H9 (cell line): Measurements from ENCODE around the gene STK11. TPM values are rescaled to one million over a fixed set of nuclear protein-coding genes. Genes with fewer than 3 reads are reported as not detected.

ENCODE experiments used
- DNase-seq: peaks from one replicate; pipeline ENCODE4 v3.0.0-alpha.2; 2017
- H2AFZ ChIP-seq: one replicate; pipeline ENCODE4 v1.6.1; 2013; ENCODE audit warnings: mild to moderate bottlenecking, low read length, control low read depth, moderate library complexity
- H2AK5ac ChIP-seq: 2 replicates; pipeline ENCODE4 v1.6.1; 2013; ENCODE audit warnings: low read length, control low read depth, mixed read lengths; ENCODE audit not compliant: insufficient read length
- H2BK120ac ChIP-seq: one replicate; pipeline ENCODE4 v1.6.1; 2013; ENCODE audit warnings: low read depth, mild to moderate bottlenecking, low read length, control low read depth, inconsistent platforms; ENCODE audit not compliant: poor library complexity, severe bottlenecking
- H2BK12ac ChIP-seq: 2 replicates; pipeline ENCODE4 v1.6.1; 2013; ENCODE audit warnings: low read length, control low read depth, mixed read lengths, low read depth; ENCODE audit not compliant: insufficient read length
- H2BK15ac ChIP-seq: 2 replicates; pipeline ENCODE4 v1.6.1; 2013; ENCODE audit warnings: low read depth, low read length, control low read depth
- H2BK20ac ChIP-seq: one replicate; pipeline ENCODE4 v1.6.1; 2013; ENCODE audit warnings: low read depth, mild to moderate bottlenecking, low read length, control low read depth, inconsistent platforms; ENCODE audit not compliant: poor library complexity, severe bottlenecking
- H2BK5ac ChIP-seq: 2 replicates; pipeline ENCODE4 v1.6.1; 2013; ENCODE audit warnings: low read length, control low read depth, mixed read lengths; ENCODE audit not compliant: insufficient read length
- H3K14ac ChIP-seq: 2 replicates; pipeline ENCODE4 v1.6.1; 2013; ENCODE audit warnings: low read length, control low read depth; ENCODE audit not compliant: insufficient read depth
- H3K18ac ChIP-seq: 2 replicates; pipeline ENCODE4 v1.6.1; 2013; ENCODE audit warnings: low read depth, mild to moderate bottlenecking, mixed read lengths, low read length, control low read depth; ENCODE audit not compliant: insufficient read length
- H3K23ac ChIP-seq: 2 replicates; pipeline ENCODE4 v1.6.1; 2013; ENCODE audit warnings: low read length, control low read depth, mixed read lengths, low read depth; ENCODE audit not compliant: insufficient read length
- H3K23me2 ChIP-seq: 2 replicates; pipeline ENCODE4 v1.6.1; 2013; ENCODE audit warnings: low read depth, mild to moderate bottlenecking, mixed read lengths, low read length, control low read depth; ENCODE audit not compliant: insufficient read length, poor library complexity, severe bottlenecking
- H3K27ac ChIP-seq: 2 replicates; pipeline ENCODE4 v1.5.1; 2013; ENCODE audit warnings: low read length, control low read depth, mixed read lengths, low read depth; ENCODE audit not compliant: insufficient read length
- H3K27me3 ChIP-seq: 2 replicates; pipeline ENCODE4 v1.6.1; 2013; ENCODE audit warnings: low read length, control low read depth, inconsistent platforms; ENCODE audit not compliant: insufficient read depth
- H3K4ac ChIP-seq: 2 replicates; pipeline ENCODE4 v1.6.1; 2013; ENCODE audit warnings: low read depth, mild to moderate bottlenecking, control low read depth, inconsistent platforms, low read length, moderate library complexity
- H3K4me1 ChIP-seq: 2 replicates; pipeline ENCODE4 v1.6.1; 2013; ENCODE audit warnings: low read length, control low read depth, inconsistent platforms; ENCODE audit not compliant: insufficient read depth
- H3K4me2 ChIP-seq: 2 replicates; pipeline ENCODE4 v1.6.1; 2013; ENCODE audit warnings: low read length, control low read depth, mixed read lengths; ENCODE audit not compliant: insufficient read length, insufficient read depth
- H3K56ac ChIP-seq: 2 replicates; pipeline ENCODE4 v1.6.1; 2013; ENCODE audit warnings: low read depth, mild to moderate bottlenecking, mixed read lengths, low read length, control low read depth; ENCODE audit not compliant: insufficient read length
- H3K79me1 ChIP-seq: 2 replicates; pipeline ENCODE4 v1.6.1; 2013; ENCODE audit warnings: low read depth, mild to moderate bottlenecking, moderate library complexity, low read length, control low read depth, inconsistent platforms; ENCODE audit not compliant: insufficient read depth, poor library complexity, severe bottlenecking
- H3K79me2 ChIP-seq: 2 replicates; pipeline ENCODE4 v1.6.1; 2013; ENCODE audit warnings: low read length, control low read depth, inconsistent platforms; ENCODE audit not compliant: insufficient read depth
- H3K9ac ChIP-seq: 2 replicates; pipeline ENCODE4 v1.6.1; 2013; ENCODE audit warnings: low read length, control low read depth, mixed read lengths; ENCODE audit not compliant: insufficient read length; ENCODE audit errors: extremely low read depth
- H3K9me3 ChIP-seq: one replicate; pipeline ENCODE4 v1.6.1; 2013; ENCODE audit warnings: low read depth, low read length, inconsistent platforms; ENCODE audit not compliant: control insufficient read depth
- H3T11ph ChIP-seq: one replicate; pipeline ENCODE4 v1.6.1; 2013; ENCODE audit warnings: mild to moderate bottlenecking, low read length, control low read depth, inconsistent platforms
- H4K20me1 ChIP-seq: one replicate; pipeline ENCODE4 v1.6.1; 2013; ENCODE audit not compliant: control insufficient read depth, insufficient read length, insufficient read depth
- H4K5ac ChIP-seq: 2 replicates; pipeline ENCODE4 v1.6.1; 2013; ENCODE audit warnings: low read depth, mild to moderate bottlenecking, mixed read lengths, low read length, control low read depth; ENCODE audit not compliant: insufficient read length
- H4K8ac ChIP-seq: replicated peaks from 2 replicates; pipeline ENCODE4 v1.6.1; 2013; ENCODE audit warnings: low read length, control low read depth, mixed read lengths, low read depth; ENCODE audit not compliant: insufficient read length
- H4K91ac ChIP-seq: 2 replicates; pipeline ENCODE4 v1.6.1; 2013; ENCODE audit warnings: low read depth, mild to moderate bottlenecking, moderate library complexity, mixed read lengths, low read length, control low read depth; ENCODE audit not compliant: insufficient read length
- H3K27ac Mint-ChIP-seq, 3 experiments: 2 replicates in 2 of 3; 3 replicates in 1 of 3; pipeline ENCODE4 v1.8.0; 2020 to 2021; ENCODE audit warnings: mixed read lengths in 3 of 3, mild to moderate bottlenecking in 1 of 3, moderate library complexity in 1 of 3
- H3K27me3 Mint-ChIP-seq: 2 replicates; pipeline ENCODE4 v1.8.0; 2021; ENCODE audit warnings: low read depth, mild to moderate bottlenecking, moderate library complexity, mixed read lengths
- H3K36me3 Mint-ChIP-seq, 3 experiments: 2 replicates in 2 of 3; 3 replicates in 1 of 3; pipeline ENCODE4 v1.8.0; 2020 to 2021; ENCODE audit warnings: low read depth in 3 of 3, mixed read lengths in 3 of 3; ENCODE audit not compliant: insufficient read depth in 1 of 3
- H3K4me1 Mint-ChIP-seq, 2 experiments: 2 replicates each; pipeline ENCODE4 v1.8.0; 2020; ENCODE audit warnings: mixed read lengths in 2 of 2
- H3K4me3 Mint-ChIP-seq, 2 experiments: 2 replicates in 1 of 2; 3 replicates in 1 of 2; pipeline ENCODE4 v1.8.0; 2020 to 2021; ENCODE audit warnings: mild to moderate bottlenecking in 2 of 2, mixed read lengths in 2 of 2, moderate library complexity in 1 of 2
- H3K9me3 Mint-ChIP-seq, 2 experiments: 2 replicates in 1 of 2; 3 replicates in 1 of 2; pipeline ENCODE4 v1.8.0; 2020; ENCODE audit warnings: mild to moderate bottlenecking in 2 of 2, mixed read lengths in 2 of 2, moderate library complexity in 1 of 2
- CTCF ChIP-seq: fragments of 200-600 bp; sonication (generic); conservative IDR thresholded peaks from 3 replicates; pipeline ENCODE4 v1.8.0; 2021; ENCODE audit warnings: antibody characterized with exemption, mild to moderate bottlenecking
- WGBS: extraction: QIAGEN DNeasy Blood & Tissue Kit; methylation state at CpG from one replicate; pipeline ENCODE4 v1.1.7; 2013; ENCODE audit warnings: missing lambda C conversion rate, low lambda C conversion rate, mixed read lengths; ENCODE audit not compliant: insufficient read length; ENCODE audit errors: extremely low coverage; 5-methylcytosine and 5-hydroxymethylcytosine counted together
- total RNA-seq: library from RNA; stranded (reverse); gene quantifications from 2 replicates; pipeline ENCODE4 v1.2.1, GENCODE V29; 2021

Gene STK11
- total RNA-seq, 1 experiment from 2014 or later, result 74.3 TPM

- Histone ChIP-seq H2AFZ (no peak overlapping the region), H3K27ac (no peak overlapping the region), H3K4ac (no peak overlapping the region), H3K14ac (no peak overlapping the region), H3K79me1 (peaks cover 9% of the 10 kb centered on the region), H3K9ac (no peak overlapping the region), H3K18ac (no peak overlapping the region), H3T11ph (no peak overlapping the region), H3K23ac (no peak overlapping the region), H4K91ac (no peak overlapping the region), H4K8ac (no peak overlapping the region), H3K56ac (no peak overlapping the region), H2BK5ac (no peak overlapping the region), H3K27me3 (no peaks in the 10 kb centered on the region), H2BK12ac (no peak overlapping the region), H3K79me2 (peaks cover 33% of the 10 kb centered on the region; the same call in 1 of the 2 replicates), H2BK120ac (no peak overlapping the region), H4K5ac (no peak overlapping the region), H3K4me2 (no peak overlapping the region), H2BK20ac (no peak overlapping the region), H2BK15ac (no peak overlapping the region), H3K9me3 (no peaks in the 10 kb centered on the region), H2AK5ac (no peak overlapping the region), H3K23me2 (no peaks in the 10 kb centered on the region), H4K20me1 (no peaks in the 10 kb centered on the region), H3K4me1 (no peaks in the 10 kb centered on the region)
- DNase-seq, result no peak
- Mint-ChIP-seq H3K4me3 (no peak overlapping the region), H3K36me3 (peaks cover 7 to 25% (median 16%) of the 10 kb centered on the region in 3 experiments), H3K27ac (peak overlapping the region; percentile 77 to 98 (median 86); a peak in 6 of 7 replicates), H3K4me1 (peaks cover 27 to 42% of the 10 kb centered on the region in 2 experiments), H3K9me3 (no peaks in the 10 kb centered on the region), H3K27me3 (no peaks in the 10 kb centered on the region)
- WGBS, result no CpG with 5 or more reads among the region's 21 CpGs
- TF ChIP-seq CTCF, result no peak
These were observed 8.8 kb downstream of the STK11 start for GRCh38 chr19:1214299-1214861.
